H9 (cell line): ENCODE measurements around the gene SCUBE3. TPM values are rescaled to one million over a fixed set of nuclear protein-coding genes. Genes with fewer than 3 reads are reported as not detected.

Source experiments
- DNase-seq: peaks from one replicate; pipeline ENCODE4 v3.0.0-alpha.2; 2017
- H2AFZ ChIP-seq: one replicate; pipeline ENCODE4 v1.6.1; 2013; ENCODE audit warnings: mild to moderate bottlenecking, low read length, control low read depth, moderate library complexity
- H2AK5ac ChIP-seq: 2 replicates; pipeline ENCODE4 v1.6.1; 2013; ENCODE audit warnings: low read length, control low read depth, mixed read lengths; ENCODE audit not compliant: insufficient read length
- H2BK120ac ChIP-seq: one replicate; pipeline ENCODE4 v1.6.1; 2013; ENCODE audit warnings: low read depth, mild to moderate bottlenecking, low read length, control low read depth, inconsistent platforms; ENCODE audit not compliant: poor library complexity, severe bottlenecking
- H2BK12ac ChIP-seq: 2 replicates; pipeline ENCODE4 v1.6.1; 2013; ENCODE audit warnings: low read length, control low read depth, mixed read lengths, low read depth; ENCODE audit not compliant: insufficient read length
- H2BK15ac ChIP-seq: 2 replicates; pipeline ENCODE4 v1.6.1; 2013; ENCODE audit warnings: low read depth, low read length, control low read depth
- H2BK20ac ChIP-seq: one replicate; pipeline ENCODE4 v1.6.1; 2013; ENCODE audit warnings: low read depth, mild to moderate bottlenecking, low read length, control low read depth, inconsistent platforms; ENCODE audit not compliant: poor library complexity, severe bottlenecking
- H2BK5ac ChIP-seq: 2 replicates; pipeline ENCODE4 v1.6.1; 2013; ENCODE audit warnings: low read length, control low read depth, mixed read lengths; ENCODE audit not compliant: insufficient read length
- H3K14ac ChIP-seq: 2 replicates; pipeline ENCODE4 v1.6.1; 2013; ENCODE audit warnings: low read length, control low read depth; ENCODE audit not compliant: insufficient read depth
- H3K18ac ChIP-seq: 2 replicates; pipeline ENCODE4 v1.6.1; 2013; ENCODE audit warnings: low read depth, mild to moderate bottlenecking, mixed read lengths, low read length, control low read depth; ENCODE audit not compliant: insufficient read length
- H3K23ac ChIP-seq: 2 replicates; pipeline ENCODE4 v1.6.1; 2013; ENCODE audit warnings: low read length, control low read depth, mixed read lengths, low read depth; ENCODE audit not compliant: insufficient read length
- H3K23me2 ChIP-seq: 2 replicates; pipeline ENCODE4 v1.6.1; 2013; ENCODE audit warnings: low read depth, mild to moderate bottlenecking, mixed read lengths, low read length, control low read depth; ENCODE audit not compliant: insufficient read length, poor library complexity, severe bottlenecking
- H3K27ac ChIP-seq: 2 replicates; pipeline ENCODE4 v1.5.1; 2013; ENCODE audit warnings: low read length, control low read depth, mixed read lengths, low read depth; ENCODE audit not compliant: insufficient read length
- H3K27me3 ChIP-seq: 2 replicates; pipeline ENCODE4 v1.6.1; 2013; ENCODE audit warnings: low read length, control low read depth, inconsistent platforms; ENCODE audit not compliant: insufficient read depth
- H3K4ac ChIP-seq: 2 replicates; pipeline ENCODE4 v1.6.1; 2013; ENCODE audit warnings: low read depth, mild to moderate bottlenecking, control low read depth, inconsistent platforms, low read length, moderate library complexity
- H3K4me1 ChIP-seq: 2 replicates; pipeline ENCODE4 v1.6.1; 2013; ENCODE audit warnings: low read length, control low read depth, inconsistent platforms; ENCODE audit not compliant: insufficient read depth
- H3K4me2 ChIP-seq: 2 replicates; pipeline ENCODE4 v1.6.1; 2013; ENCODE audit warnings: low read length, control low read depth, mixed read lengths; ENCODE audit not compliant: insufficient read length, insufficient read depth
- H3K56ac ChIP-seq: 2 replicates; pipeline ENCODE4 v1.6.1; 2013; ENCODE audit warnings: low read depth, mild to moderate bottlenecking, mixed read lengths, low read length, control low read depth; ENCODE audit not compliant: insufficient read length
- H3K79me1 ChIP-seq: 2 replicates; pipeline ENCODE4 v1.6.1; 2013; ENCODE audit warnings: low read depth, mild to moderate bottlenecking, moderate library complexity, low read length, control low read depth, inconsistent platforms; ENCODE audit not compliant: insufficient read depth, poor library complexity, severe bottlenecking
- H3K79me2 ChIP-seq: 2 replicates; pipeline ENCODE4 v1.6.1; 2013; ENCODE audit warnings: low read length, control low read depth, inconsistent platforms; ENCODE audit not compliant: insufficient read depth
- H3K9ac ChIP-seq: 2 replicates; pipeline ENCODE4 v1.6.1; 2013; ENCODE audit warnings: low read length, control low read depth, mixed read lengths; ENCODE audit not compliant: insufficient read length; ENCODE audit errors: extremely low read depth
- H3K9me3 ChIP-seq: one replicate; pipeline ENCODE4 v1.6.1; 2013; ENCODE audit warnings: low read depth, low read length, inconsistent platforms; ENCODE audit not compliant: control insufficient read depth
- H3T11ph ChIP-seq: one replicate; pipeline ENCODE4 v1.6.1; 2013; ENCODE audit warnings: mild to moderate bottlenecking, low read length, control low read depth, inconsistent platforms
- H4K20me1 ChIP-seq: one replicate; pipeline ENCODE4 v1.6.1; 2013; ENCODE audit not compliant: control insufficient read depth, insufficient read length, insufficient read depth
- H4K5ac ChIP-seq: 2 replicates; pipeline ENCODE4 v1.6.1; 2013; ENCODE audit warnings: low read depth, mild to moderate bottlenecking, mixed read lengths, low read length, control low read depth; ENCODE audit not compliant: insufficient read length
- H4K8ac ChIP-seq: replicated peaks from 2 replicates; pipeline ENCODE4 v1.6.1; 2013; ENCODE audit warnings: low read length, control low read depth, mixed read lengths, low read depth; ENCODE audit not compliant: insufficient read length
- H4K91ac ChIP-seq: 2 replicates; pipeline ENCODE4 v1.6.1; 2013; ENCODE audit warnings: low read depth, mild to moderate bottlenecking, moderate library complexity, mixed read lengths, low read length, control low read depth; ENCODE audit not compliant: insufficient read length
- H3K27ac Mint-ChIP-seq, 3 experiments: 2 replicates in 2 of 3; 3 replicates in 1 of 3; pipeline ENCODE4 v1.8.0; 2020 to 2021; ENCODE audit warnings: mixed read lengths in 3 of 3, mild to moderate bottlenecking in 1 of 3, moderate library complexity in 1 of 3
- H3K27me3 Mint-ChIP-seq: 2 replicates; pipeline ENCODE4 v1.8.0; 2021; ENCODE audit warnings: low read depth, mild to moderate bottlenecking, moderate library complexity, mixed read lengths
- H3K36me3 Mint-ChIP-seq, 3 experiments: 2 replicates in 2 of 3; 3 replicates in 1 of 3; pipeline ENCODE4 v1.8.0; 2020 to 2021; ENCODE audit warnings: low read depth in 3 of 3, mixed read lengths in 3 of 3; ENCODE audit not compliant: insufficient read depth in 1 of 3
- H3K4me1 Mint-ChIP-seq, 2 experiments: 2 replicates each; pipeline ENCODE4 v1.8.0; 2020; ENCODE audit warnings: mixed read lengths in 2 of 2
- H3K4me3 Mint-ChIP-seq, 2 experiments: 2 replicates in 1 of 2; 3 replicates in 1 of 2; pipeline ENCODE4 v1.8.0; 2020 to 2021; ENCODE audit warnings: mild to moderate bottlenecking in 2 of 2, mixed read lengths in 2 of 2, moderate library complexity in 1 of 2
- H3K9me3 Mint-ChIP-seq, 2 experiments: 2 replicates in 1 of 2; 3 replicates in 1 of 2; pipeline ENCODE4 v1.8.0; 2020; ENCODE audit warnings: mild to moderate bottlenecking in 2 of 2, mixed read lengths in 2 of 2, moderate library complexity in 1 of 2
- WGBS: extraction: QIAGEN DNeasy Blood & Tissue Kit; methylation state at CpG from one replicate; pipeline ENCODE4 v1.1.7; 2013; ENCODE audit warnings: missing lambda C conversion rate, low lambda C conversion rate, mixed read lengths; ENCODE audit not compliant: insufficient read length; ENCODE audit errors: extremely low coverage; 5-methylcytosine and 5-hydroxymethylcytosine counted together
- total RNA-seq: library from RNA; stranded (reverse); gene quantifications from 2 replicates; pipeline ENCODE4 v1.2.1, GENCODE V29; 2021
- TF ChIP-seq, protein P1 (sequence below): fragments of 200-600 bp; sonication (generic); conservative IDR thresholded peaks from 3 replicates; pipeline ENCODE4 v1.8.0; 2021; ENCODE audit warnings: antibody characterized with exemption, mild to moderate bottlenecking

SCUBE3 gene
- total RNA-seq, 1 experiment from 2014 or later = 2.7 TPM

- Histone ChIP-seq H3K27me3 (no peaks in the 10 kb centered on the region), H2AK5ac (no peak overlapping the region), H3K14ac (no peak overlapping the region), H3K9ac (no peak overlapping the region), H3K79me1 (no peaks in the 10 kb centered on the region), H3K56ac (no peak overlapping the region), H2BK5ac (no peak overlapping the region), H2BK120ac (no peak overlapping the region), H2AFZ (no peak overlapping the region), H4K5ac (no peak overlapping the region), H3K4me1 (no peaks in the 10 kb centered on the region; the same call in 1 of the 2 replicates), H3K4me2 (no peak overlapping the region), H3T11ph (no peak overlapping the region), H4K20me1 (no peaks in the 10 kb centered on the region), H3K23ac (no peak overlapping the region), H3K4ac (no peak overlapping the region), H2BK20ac (no peak overlapping the region), H4K8ac (no peak overlapping the region), H3K23me2 (no peaks in the 10 kb centered on the region), H4K91ac (no peak overlapping the region), H2BK15ac (no peak overlapping the region), H2BK12ac (no peak overlapping the region), H3K27ac (no peak overlapping the region), H3K79me2 (no peaks in the 10 kb centered on the region), H3K18ac (no peak overlapping the region), H3K9me3 (no peaks in the 10 kb centered on the region)
- Mint-ChIP-seq H3K4me1 (peaks cover 19 to 22% of the 10 kb centered on the region in 2 experiments), H3K4me3 (no peak overlapping the region), H3K9me3 (no peaks in the 10 kb centered on the region), H3K27ac (no peak overlapping the region; a peak in 1 of 7 replicates), H3K36me3 (no peaks in the 10 kb centered on the region; a peak in 1 of 7 replicates), H3K27me3 (no peaks in the 10 kb centered on the region)
- no CpG with 5 or more reads among the region's 1 CpG for WGBS
- no peak for DNase-seq
- TF ChIP-seq, protein P1, sequence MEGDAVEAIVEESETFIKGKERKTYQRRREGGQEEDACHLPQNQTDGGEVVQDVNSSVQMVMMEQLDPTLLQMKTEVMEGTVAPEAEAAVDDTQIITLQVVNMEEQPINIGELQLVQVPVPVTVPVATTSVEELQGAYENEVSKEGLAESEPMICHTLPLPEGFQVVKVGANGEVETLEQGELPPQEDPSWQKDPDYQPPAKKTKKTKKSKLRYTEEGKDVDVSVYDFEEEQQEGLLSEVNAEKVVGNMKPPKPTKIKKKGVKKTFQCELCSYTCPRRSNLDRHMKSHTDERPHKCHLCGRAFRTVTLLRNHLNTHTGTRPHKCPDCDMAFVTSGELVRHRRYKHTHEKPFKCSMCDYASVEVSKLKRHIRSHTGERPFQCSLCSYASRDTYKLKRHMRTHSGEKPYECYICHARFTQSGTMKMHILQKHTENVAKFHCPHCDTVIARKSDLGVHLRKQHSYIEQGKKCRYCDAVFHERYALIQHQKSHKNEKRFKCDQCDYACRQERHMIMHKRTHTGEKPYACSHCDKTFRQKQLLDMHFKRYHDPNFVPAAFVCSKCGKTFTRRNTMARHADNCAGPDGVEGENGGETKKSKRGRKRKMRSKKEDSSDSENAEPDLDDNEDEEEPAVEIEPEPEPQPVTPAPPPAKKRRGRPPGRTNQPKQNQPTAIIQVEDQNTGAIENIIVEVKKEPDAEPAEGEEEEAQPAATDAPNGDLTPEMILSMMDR = no peak
Measured at GRCh38 chr6:35253249-35253648, 39.5 kb downstream of the SCUBE3 start.
